HG02884 (cell line): ENCODE results near the gene DIS3L.
A peak's percentile ranks its signal among the peaks of the same experiment; 100 is the strongest.
"Not testable (repeated sequence)": the region's sequence is repeated elsewhere in the genome, so short reads cannot be mapped to it uniquely, and the experiment has no call there.

Experiments used
- ATAC-seq: cut with Tn5 transposase; IDR thresholded peaks from one replicate; pipeline ENCODE4 v1.9.1; 2021; ENCODE audit warnings: mild to moderate bottlenecking, moderate library complexity; ENCODE audit not compliant: unreplicated experiment

DIS3L gene

GRCh38 chr15:66308531-66308930 is 15.2 kb downstream of the DIS3L start:
- ATAC-seq = no peak

- no peak for ATAC-seq
Measured at GRCh38 chr15:66309828-66310227, 16.5 kb downstream of the DIS3L start.

- ATAC-seq = no peak
Measured at GRCh38 chr15:66310786-66311185, 17.4 kb downstream of the DIS3L start.

- ATAC-seq = no peak
Measured at GRCh38 chr15:66312144-66312543, 18.8 kb downstream of the DIS3L start.

- no peak for ATAC-seq
Measured at GRCh38 chr15:66323312-66323928, 30.1 kb downstream of the DIS3L start.

GRCh38 chr15:66326051-66326450 is 32.7 kb downstream of the DIS3L start:
- ATAC-seq = no peak

GRCh38 chr15:66327736-66328135 is 34.4 kb downstream of the DIS3L start:
- ATAC-seq = no peak

GRCh38 chr15:66328771-66329170 is 35.4 kb downstream of the DIS3L start:
- no peak for ATAC-seq

GRCh38 chr15:66348530-66348929 is 55.2 kb downstream of the DIS3L start:
- not testable (repeated sequence) for ATAC-seq

- ATAC-seq = no peak
Measured at GRCh38 chr15:66356077-66356358, 62.6 kb downstream of the DIS3L start.

- peak; percentile 83 for ATAC-seq
Measured at GRCh38 chr15:66356359-66357236, 63.2 kb downstream of the DIS3L start, which contains the start of gene TIPIN. TSS of gene TIPIN (minus strand) at chr15:66356685. CDS start at chr15:66352947, 3,738 bp downstream.

- no peak for ATAC-seq
Measured at GRCh38 chr15:66359740-66360139, 66.4 kb downstream of the DIS3L start.

- ATAC-seq = not testable (repeated sequence)
Measured at GRCh38 chr15:66361745-66362460, 68.5 kb downstream of the DIS3L start.

- no peak for ATAC-seq
Measured at GRCh38 chr15:66362776-66363175, 69.4 kb downstream of the DIS3L start.

GRCh38 chr15:66364944-66365528 is 71.7 kb downstream of the DIS3L start:
- ATAC-seq = no peak

GRCh38 chr15:66369773-66370651 is 76.6 kb downstream of the DIS3L start:
- no peak for ATAC-seq

GRCh38 chr15:66374179-66374578 is 80.8 kb downstream of the DIS3L start:
- ATAC-seq = no peak

GRCh38 chr15:66378814-66379430 is 85.6 kb downstream of the DIS3L start:
- no peak for ATAC-seq

GRCh38 chr15:66381376-66381775 is 88.0 kb downstream of the DIS3L start:
- ATAC-seq = not testable (repeated sequence)
